NCI-H526 treated with DMSO at 0.1 percent for 48 hours (cell line): ENCODE results near the gene NUDT12.
A peak's percentile ranks its signal among the peaks of the same experiment; 100 is the strongest.

Experiments used
- DNase-seq: peaks from one replicate; lab custom pipeline; 2025; lab: John Stamatoyannopoulos, UW

NUDT12 gene

GRCh38 chr5:103562453-103563157 lies at the start of gene NUDT12:
Gene NUDT12 (minus strand): TSS chr5:103562789. CDS start chr5:103560248, 2,541 bp downstream.
- no peak for DNase-seq

DNA sequence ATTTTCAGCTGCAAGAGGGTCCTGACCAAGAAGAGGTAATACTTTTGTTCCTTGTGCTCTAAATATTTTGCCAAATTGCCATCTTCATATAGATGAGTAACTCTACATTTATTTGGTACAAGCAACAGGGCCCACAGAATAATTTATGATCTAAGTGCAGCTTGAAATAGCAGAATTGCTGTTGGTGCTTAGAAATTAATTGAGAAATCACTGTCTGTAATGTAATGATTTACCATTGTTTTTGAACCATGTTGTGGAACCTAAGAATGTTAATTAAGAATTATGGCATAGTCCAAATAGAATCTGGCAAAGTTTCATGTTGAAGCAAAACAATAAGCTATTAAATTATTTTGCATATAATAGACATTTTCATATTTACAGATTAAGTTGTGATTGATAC lies 44.8 kb upstream of the NUDT12 start:
- DNase-seq: no peak

- no peak for DNase-seq
These were observed 42.7 kb upstream of the NUDT12 start for GRCh38 chr5:103605277-103605676.

GRCh38 chr5:103602438-103602837 lies 39.8 kb upstream of the NUDT12 start:
- DNase-seq: no peak

DNA sequence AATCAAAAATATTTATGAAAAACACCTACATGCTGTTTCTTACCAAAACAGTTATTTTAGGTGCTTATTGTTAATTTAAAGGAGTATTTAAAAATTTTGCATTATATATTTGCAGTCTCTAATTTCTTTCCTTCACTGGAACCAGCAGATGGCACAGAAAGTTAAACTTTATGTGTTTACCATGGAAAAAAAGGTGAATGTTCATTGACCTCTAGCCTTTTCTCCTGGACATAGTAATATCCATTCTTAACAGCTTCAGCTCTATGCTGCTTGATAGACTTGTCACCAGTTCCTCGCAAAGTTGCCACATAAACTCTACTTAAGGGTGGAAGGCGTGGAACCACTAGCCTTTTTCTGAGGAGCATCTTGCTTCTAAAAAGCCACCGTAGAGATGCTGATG lies 38.7 kb upstream of the NUDT12 start:
- DNase-seq: no peak

DNA sequence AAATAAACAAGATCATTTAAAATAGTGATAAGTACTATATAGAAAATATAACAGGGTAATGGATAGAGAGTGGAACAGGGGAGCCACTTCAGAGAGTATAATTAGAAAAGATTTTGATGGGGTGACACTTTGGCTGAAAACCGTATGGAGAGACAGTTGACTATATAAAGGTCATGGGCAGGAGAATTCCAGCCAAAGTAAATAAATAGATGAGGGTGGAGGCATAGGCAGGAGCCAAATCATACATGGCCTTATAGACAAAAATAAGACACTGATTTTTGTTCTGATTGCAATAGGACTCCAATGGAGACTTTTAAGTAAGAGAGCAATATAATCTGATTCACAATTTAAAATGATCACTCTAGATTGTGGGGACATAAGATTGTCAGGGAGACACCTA lies 37.5 kb upstream of the NUDT12 start:
- no peak for DNase-seq

- DNase-seq: no peak
These were observed 36.5 kb upstream of the NUDT12 start for GRCh38 chr5:103598997-103599566.

- no peak for DNase-seq
These were observed 27.6 kb upstream of the NUDT12 start for GRCh38 chr5:103590221-103590620.

DNA sequence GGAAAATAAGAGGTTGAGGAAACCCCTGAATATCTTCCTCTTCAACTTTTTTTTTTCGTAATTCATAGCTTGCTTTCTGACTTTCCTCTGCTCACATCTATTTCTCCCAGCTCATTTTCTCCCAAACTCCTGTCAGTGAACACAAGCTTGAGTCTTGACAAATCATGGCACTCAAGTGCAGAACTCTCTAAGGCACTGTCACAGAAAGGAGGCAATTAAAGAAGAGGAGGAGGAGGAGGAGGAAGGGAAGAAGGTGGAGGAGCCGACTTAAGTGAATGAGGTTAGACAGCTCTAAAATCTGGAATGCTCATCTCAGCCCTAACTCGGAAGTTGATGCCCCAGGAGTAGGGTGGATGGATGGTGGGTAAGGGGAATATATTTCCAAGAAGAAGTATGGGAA lies 27.2 kb upstream of the NUDT12 start:
- DNase-seq: no peak

- DNase-seq: no peak
These were observed 26.8 kb upstream of the NUDT12 start for GRCh38 chr5:103589357-103589756.

DNA sequence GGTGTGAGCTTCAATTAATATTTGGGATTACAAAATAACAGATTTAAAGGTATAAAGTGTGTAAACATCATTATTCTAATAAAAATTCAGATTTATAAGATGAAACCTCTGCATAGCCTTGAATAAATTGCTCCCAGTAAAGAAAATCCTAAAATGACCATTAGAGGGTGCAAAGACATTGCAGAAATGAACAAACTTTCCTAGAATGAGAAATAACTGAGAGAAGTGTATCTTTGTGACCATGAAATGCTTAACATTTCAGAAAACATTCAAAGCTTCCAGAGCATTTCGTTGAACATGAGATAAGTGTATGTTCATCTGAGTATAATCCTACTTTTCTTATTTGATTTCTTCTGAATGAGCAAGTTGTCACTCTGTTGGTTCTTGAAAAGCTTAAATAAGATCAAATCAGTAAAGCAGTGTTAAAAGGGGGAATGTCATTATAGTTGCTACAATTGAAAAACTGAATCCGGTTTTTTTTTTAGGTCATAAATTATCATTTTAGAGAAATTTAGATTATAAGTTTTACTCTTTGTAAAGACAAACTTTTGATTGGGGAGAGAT lies 24.7 kb upstream of the NUDT12 start:
- DNase-seq: peak; percentile 5

DNA sequence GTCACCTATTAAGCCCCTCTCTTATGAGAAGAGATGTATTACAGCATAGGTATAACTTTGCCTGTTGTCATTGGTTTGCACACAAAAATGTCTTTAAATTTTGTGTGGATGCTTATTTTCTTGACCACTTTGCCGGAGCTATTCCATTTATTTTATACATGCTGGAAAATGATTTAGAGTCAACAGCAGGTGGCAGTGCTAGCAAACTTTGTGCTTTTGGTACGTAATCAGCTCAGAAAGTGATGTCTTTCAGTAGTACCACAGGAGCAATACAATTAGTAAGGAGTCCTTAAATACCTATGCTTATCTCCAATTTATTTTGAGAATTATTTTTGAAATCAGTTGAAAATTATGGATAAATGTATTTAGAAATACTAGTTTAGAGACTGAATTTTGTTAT lies 19.8 kb upstream of the NUDT12 start:
- peak; percentile 19 for DNase-seq

- no peak for DNase-seq
These were observed 10.8 kb upstream of the NUDT12 start for GRCh38 chr5:103573411-103573810.

- no peak for DNase-seq
These were observed 9.9 kb upstream of the NUDT12 start for GRCh38 chr5:103572454-103572853.

DNA sequence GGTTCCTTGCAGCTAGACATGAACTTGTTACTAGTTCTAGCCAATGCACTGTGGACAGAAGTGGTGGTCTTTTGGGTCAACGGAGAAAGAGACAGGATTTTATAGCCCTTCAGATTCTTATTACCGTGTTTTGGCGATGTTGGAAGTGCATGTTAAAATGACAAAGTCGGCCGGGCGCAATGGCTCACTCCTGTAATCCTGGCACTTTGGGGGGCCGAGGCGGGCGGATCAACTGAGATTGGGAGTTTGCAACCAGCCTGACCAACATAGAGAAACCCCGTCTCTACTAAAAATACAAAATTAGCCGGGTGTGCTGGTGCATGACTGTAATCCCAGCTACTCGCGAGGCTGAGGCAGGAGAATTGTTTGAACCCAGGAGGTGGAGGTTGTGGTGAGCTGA lies 9.1 kb upstream of the NUDT12 start:
- DNase-seq: no peak

DNA sequence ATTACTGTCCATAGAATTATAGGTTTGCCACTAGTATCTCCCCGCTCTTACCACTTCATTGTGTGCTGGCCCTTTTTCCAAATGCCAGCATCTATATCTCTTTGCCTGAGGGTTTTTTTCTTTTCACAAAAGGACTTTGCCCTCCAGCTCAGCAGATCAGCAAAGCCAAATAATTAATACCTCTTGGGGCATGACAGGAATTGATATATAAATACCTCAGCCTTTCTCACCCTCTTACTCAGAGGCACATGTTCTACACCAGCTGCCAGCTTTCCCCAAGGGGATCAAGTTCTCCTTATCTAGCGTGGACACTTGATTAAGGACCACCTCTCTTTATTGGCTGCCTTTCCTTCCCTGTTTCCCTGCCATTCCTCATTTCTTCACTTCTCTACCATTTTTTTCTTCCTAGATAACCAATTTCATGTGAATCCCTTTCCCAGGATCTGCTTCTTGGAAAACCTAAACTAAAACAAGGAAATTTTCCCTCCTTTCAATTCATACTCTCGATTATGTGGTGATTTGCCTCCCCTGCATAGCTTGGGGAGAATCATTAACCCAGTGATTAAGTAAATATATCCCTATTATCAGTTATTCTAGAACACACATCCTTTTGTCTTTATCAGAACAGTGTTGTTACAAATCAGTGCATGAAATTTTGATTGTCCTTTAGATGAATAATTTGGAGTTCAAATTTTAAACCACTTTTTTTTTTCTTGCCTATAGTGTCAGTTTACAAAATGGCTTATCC lies 6.9 kb upstream of the NUDT12 start:
- no peak for DNase-seq

- DNase-seq: no peak
These were observed 3.1 kb upstream of the NUDT12 start for GRCh38 chr5:103565719-103566118.

DNA sequence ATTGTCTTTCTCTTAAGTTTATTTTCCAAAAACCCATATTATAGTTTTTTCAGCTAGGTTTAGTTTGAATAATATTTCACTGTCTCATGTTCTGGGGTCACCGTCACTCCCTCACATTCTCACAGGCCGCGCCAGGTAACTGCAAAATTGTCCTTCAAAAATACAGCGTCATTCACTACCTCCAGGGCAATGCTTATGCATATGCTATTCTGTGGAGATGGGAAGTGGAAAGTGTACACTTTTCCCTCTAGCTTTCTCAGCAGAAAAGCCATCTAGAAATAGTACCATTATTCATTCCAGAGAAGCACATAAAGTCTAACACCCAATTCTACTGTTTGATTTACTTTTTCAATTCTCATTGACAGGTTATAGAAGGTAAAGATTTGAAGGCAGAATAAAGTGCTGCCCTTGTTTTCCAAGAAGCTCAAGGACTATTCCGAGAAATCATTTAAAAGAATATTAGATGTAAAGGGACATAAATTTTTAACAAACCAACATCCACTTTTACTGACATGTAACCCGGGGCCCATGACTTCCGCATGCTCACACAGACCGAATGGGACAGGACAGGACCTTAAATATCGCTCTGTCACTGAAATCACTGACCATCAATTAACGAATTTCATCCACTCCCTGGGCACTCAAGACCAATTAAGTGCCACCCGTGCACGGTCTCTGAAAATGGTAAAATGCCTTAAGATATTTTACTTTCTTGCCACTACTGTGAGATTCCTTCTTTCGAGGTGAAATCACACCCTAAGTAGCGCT lies 720 bp downstream of the NUDT12 start:
- DNase-seq: no peak

- no peak for DNase-seq
These were observed 1.8 kb downstream of the NUDT12 start for GRCh38 chr5:103560826-103561225.

GRCh38 chr5:103546858-103547257 lies 15.7 kb downstream of the NUDT12 start:
- DNase-seq: no peak

GRCh38 chr5:103542441-103542840 lies 20.1 kb downstream of the NUDT12 start:
- DNase-seq: no peak

DNA sequence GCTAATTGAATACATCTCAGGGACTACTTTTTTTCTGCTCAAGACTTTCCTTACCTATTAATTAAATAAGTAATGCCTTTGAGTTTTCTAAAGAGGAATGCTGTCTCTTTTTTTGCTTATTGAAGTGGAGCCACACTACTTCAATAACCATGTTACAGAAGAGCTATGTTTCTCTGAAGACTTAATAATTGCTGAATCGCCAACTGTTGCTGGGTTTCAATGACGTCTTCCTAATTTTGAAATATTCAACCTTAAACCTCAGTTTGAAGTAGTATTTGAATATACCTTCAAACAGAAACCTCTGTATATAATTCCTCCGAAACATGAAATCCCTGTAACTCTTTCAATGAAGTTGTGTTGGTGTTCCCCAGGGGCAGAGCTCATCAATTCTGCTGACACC lies 21.0 kb downstream of the NUDT12 start:
- no peak for DNase-seq
